GM18498 (cell line): ENCODE data around the gene DAZL.
"Not testable (repeated sequence)": the region's sequence is repeated elsewhere in the genome, so short reads cannot be mapped to it uniquely, and the experiment has no call there.

ENCODE experiments used
- ATAC-seq: cut with Tn5 transposase; IDR thresholded peaks from one replicate; pipeline ENCODE4 v1.9.1; 2021; ENCODE audit warnings: mild to moderate bottlenecking, moderate library complexity; ENCODE audit not compliant: unreplicated experiment

The DAZL gene, protein sequence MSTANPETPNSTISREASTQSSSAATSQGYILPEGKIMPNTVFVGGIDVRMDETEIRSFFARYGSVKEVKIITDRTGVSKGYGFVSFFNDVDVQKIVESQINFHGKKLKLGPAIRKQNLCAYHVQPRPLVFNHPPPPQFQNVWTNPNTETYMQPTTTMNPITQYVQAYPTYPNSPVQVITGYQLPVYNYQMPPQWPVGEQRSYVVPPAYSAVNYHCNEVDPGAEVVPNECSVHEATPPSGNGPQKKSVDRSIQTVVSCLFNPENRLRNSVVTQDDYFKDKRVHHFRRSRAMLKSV

GRCh38 chr3:16604887-16605602 is at the start of gene DAZL:
Gene DAZL (minus strand): TSS chr3:16605423. CDS start chr3:16605205, 218 bp downstream.
- no peak for ATAC-seq

DNA sequence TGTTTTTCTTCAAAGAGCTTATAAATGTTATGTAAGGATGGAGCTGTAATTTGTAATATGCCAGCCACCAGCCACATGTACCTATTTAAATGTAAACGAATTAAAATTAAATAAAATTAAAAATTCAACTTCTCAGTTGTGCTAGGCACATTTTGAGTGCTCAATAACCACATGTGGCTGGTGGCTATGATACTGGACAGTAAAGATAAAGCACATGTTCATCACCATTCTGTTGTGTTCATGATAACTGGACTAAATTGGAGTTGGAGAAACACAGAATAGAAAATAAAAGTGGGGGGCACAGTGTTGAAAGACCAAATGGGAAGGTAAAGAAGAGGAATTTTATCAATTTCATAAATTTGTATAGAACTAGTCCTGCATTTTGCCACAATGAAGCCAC is 49.8 kb upstream of the DAZL start:
- no peak for ATAC-seq

- ATAC-seq, result no peak
Measured at GRCh38 chr3:16653712-16654111, 48.5 kb upstream of the DAZL start.

- no peak for ATAC-seq
Measured at GRCh38 chr3:16647668-16648067, 42.4 kb upstream of the DAZL start.

DNA sequence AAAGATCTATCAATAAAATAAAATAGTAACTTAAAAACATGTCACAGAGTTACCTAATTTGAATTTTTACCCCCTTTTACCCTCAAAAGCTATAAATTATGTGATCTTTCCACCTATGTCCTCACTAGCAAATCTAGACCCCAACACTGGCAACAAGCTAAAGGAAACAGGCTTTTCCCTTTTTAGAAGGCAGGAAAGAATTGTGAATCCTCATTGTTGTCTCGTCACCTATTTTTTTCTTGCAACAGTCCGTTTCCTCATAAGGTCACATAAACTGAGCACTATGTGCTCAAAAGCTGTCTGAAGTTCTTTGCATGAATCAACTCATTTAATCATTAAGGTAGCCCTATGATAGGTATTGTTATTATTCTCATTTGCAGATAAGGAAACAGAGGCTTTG is 34.6 kb upstream of the DAZL start:
- ATAC-seq, result no peak

DNA sequence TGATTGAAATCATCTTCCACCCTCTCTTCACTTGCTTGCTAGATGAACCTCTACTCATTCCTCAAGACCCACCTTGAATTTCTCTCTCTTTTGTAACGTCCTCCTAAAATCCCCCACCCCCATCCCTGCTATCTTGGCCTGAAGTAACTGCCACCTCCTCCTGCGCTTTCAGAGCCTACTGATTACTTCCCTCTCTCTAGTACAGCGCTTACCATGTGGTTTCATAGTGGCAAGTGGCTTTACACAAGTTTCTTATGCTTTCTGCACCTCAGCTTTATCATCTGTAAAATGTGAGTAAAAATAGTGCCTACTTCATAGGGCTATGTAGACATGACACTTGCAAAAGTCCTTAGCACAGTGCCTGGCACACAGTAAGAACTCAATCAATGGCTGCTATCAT is 28.7 kb upstream of the DAZL start:
- ATAC-seq, result no peak

DNA sequence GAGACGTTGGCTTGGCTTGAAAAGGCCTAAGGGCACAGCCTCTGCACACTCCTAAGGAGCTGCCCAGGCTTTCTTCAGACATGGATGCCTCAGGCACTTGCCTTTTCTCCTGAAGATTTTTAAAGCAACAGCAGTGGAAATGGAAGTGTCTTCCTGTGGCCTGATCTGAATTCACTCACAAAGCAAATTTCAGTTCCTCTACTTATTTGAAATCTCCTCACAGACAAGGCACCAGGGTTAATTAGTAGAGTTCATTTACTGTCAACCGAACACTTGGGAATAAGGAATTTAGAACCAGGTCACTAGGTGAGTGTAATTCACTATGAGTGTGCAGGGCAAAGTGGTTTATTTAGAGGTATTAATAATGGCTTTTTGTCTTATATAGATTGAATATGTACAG is 27.2 kb upstream of the DAZL start:
- no peak for ATAC-seq

DNA sequence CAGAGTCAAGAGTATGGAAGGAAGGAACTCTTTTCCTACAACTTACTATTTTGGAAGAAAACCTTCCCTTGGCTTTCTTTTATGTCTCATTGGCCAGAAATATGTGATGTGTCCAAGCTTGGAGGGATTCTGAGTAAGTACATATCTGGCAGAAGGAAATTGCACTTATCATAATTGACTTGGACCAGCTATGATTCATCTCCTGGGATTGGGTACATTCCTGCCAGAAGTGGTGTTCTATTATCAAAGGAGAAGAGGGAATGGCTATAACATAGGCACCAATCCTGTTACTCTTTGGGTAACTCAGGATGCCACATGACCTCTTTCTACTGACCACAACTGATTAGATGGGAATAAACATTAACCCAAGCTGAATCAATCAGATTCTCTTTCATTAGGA is 13.5 kb upstream of the DAZL start:
- ATAC-seq, result no peak

DNA sequence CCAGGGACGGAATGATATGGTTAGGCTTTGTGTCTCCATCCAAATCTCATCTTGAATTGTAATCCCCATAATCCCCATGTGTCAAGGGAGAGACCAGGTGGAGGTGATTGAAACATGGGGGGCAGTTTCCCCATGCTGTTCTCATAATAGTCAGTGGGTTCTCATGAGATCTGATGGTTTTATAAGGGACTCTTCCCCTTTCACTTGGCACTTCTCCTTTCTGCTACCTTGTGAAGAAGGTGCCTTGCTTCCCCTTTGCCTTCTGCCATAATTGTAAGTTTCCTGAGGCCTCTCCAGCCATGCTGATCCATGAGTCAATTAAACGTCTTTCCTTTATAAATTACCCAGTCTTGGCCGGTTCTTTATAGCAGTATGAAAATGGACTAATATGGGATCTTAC is 11.9 kb upstream of the DAZL start:
- not testable (repeated sequence) for ATAC-seq

DNA sequence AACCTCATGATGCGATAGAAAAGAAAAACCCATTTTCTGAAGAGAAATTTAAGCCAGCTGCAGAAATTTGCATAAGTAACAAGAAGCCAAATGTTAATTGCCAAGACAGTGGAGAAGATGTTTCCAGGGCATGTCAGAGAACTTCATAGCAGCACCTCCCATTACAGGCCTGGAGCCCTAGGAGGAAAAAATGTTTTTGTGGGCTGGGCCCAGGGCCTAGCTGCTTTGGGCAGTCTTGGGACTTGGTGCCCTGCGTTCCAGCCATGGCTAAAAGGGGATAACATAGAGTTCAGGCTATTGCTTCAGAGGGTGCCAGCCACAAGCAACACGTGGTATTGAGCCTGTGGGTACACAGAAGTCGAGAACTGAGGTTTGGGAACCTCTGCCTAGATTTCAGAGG is 10.9 kb upstream of the DAZL start:
- no peak for ATAC-seq

GRCh38 chr3:16614033-16615031 is 9.1 kb upstream of the DAZL start:
- ATAC-seq, result no peak

- ATAC-seq, result no peak
Measured at GRCh38 chr3:16609927-16610580, 4.8 kb upstream of the DAZL start.

GRCh38 chr3:16608816-16609215 is 3.6 kb upstream of the DAZL start:
- no peak for ATAC-seq

DNA sequence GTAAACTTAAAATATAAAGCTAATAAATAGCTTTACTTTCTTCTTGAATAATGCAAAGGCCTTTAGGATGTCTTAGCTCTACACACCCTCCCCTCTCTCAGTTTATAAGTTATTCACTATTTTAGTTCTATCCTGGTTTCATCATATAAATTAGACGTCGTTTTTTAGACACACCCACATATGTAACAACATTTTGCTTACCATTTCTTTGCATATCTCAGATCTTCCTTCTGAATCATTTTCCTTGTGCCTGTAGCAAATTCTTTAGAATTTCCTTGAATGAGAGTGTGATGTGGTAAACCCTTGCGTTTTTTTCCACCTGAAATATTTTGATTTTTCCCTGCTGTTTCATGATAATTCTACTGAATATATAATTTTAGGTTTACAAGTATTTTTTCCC is 2.5 kb upstream of the DAZL start:
- no peak for ATAC-seq

GRCh38 chr3:16606398-16606797 is 1.2 kb upstream of the DAZL start:
- no peak for ATAC-seq

DNA sequence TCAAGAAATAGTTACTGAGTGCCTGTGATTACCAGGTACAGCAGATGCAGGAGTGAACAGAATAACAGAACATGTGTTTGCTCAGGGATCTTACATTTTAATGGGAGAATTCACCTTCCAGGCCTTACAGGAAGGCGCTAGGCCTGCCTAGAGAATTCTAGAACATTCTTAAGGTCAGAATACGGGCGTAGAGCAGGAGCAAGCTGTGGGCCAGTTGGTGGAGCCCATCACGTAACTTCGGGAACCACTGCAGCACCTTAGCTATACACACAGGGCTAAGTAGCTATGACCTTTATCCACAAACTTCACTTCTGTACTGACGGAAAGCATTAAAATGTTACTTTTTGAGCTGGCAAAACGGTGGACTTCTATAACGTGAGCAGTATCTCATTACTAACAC is 743 bp upstream of the DAZL start:
- ATAC-seq, result no peak

DNA sequence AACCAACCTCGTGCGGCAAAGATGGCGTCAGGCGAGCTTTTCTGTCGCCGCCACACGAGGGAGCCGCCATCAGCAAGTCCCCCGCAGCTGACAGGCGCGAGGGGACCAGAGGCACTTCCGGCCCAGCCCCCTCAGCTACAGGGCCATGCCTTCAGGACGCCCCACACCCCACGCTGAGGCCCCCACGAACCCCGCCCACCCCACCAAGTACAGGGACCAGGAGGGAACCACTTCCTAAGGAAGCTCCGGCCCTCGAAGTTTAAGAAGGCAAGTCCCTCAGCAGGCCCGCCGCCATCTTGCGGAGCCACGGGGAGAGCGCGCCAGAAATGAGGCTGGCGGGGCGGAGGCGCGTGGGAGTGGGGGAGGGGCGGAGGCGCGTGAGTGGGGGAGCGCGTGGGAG is 790 bp downstream of the DAZL start:
- ATAC-seq, result no peak

DNA sequence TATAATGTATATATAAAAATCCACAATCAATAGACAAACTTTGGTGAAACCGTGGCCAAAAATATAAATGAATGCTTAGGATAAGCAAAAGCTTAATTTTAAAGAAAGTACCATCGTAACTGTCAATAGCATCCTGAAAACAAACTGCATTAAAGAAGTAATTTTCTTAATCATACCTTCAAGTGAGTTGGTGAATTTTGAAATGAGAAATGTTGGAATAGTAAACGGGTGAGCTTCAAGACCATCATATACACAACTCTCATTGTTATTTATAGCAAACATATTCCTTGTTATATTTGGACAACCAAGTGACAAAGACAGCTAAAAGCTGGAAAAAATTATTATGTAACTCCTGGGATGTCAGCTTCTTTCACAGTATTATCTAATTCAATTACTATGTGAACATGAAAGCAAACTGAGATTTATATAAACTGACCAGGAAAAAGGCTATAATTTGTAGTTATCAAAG is 3.7 kb downstream of the DAZL start:
- no peak for ATAC-seq

DNA sequence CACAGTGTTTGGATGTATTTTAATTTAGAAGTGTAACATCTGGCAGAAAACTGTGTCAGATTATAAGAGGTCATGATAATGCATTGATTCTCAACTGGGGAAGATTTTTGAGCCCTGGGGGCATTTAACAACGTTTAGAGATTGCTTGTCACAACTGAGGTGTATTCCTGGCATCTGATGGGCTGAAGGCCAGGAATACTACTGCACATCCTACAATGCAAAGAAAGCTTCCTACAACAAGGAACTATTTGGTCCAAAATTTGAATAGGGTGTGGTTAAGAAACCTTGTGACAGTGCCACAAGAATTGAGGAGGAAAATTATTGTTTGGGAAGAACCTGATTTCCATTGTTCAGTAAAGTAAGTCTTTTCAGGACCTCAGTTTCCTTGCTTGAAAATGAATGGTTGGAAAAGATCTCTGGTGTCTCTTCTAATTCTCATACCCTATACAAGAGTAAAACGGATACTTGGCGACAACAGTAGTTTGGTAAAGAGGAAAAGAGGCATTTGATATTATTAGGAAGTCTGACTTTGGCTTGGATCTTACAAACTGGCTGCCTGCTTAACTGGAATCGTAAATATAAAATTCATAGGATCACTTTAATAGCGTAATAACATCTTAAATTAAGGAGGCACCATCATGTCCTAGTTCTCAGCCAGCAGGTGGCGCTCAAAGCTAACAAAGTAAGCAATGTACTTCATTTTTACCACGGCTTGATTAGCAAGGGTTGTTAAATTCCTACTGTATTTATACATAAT is 4.3 kb downstream of the DAZL start:
- peak; percentile 50 for ATAC-seq

GRCh38 chr3:16599694-16600093 is 5.5 kb downstream of the DAZL start:
- no peak for ATAC-seq
